ENCODE data around the gene SYPL1.

DNA sequence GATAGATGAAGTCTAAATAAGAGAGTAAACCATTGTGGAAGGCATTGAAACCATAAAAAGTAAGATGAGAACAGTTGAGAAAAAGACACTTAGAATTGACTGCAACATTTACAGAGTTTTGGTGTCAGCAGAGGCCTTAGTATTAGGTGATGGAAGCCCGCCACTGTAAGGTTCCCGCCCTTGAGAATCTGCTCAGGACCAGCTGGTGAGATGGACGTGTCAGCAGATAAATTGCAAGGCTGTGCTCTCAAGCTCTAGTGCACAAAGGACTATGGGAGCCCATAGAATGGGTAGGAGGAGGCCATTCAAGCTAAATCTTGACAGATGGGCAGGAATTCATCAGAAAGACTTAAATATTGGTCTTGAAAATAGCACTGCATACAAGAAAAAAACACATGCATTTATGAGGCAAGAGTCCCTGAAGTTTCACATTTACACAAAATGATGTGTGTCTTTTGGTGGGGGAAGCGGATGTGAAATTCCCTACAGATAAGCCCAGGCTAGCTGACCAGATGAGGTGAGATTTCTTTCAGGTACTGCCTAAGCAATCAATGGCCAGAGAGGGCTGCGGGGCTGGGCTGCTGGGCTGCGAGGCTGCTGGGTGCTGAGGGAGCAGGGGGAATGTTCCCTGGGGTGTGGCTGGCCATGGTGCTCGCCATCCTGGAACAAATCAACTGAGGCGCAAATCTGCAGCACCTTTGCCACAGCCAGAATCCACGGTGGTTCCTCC is 42.5 kb downstream of the SYPL1 start:
- TF ChIP-seq, protein P1, sequence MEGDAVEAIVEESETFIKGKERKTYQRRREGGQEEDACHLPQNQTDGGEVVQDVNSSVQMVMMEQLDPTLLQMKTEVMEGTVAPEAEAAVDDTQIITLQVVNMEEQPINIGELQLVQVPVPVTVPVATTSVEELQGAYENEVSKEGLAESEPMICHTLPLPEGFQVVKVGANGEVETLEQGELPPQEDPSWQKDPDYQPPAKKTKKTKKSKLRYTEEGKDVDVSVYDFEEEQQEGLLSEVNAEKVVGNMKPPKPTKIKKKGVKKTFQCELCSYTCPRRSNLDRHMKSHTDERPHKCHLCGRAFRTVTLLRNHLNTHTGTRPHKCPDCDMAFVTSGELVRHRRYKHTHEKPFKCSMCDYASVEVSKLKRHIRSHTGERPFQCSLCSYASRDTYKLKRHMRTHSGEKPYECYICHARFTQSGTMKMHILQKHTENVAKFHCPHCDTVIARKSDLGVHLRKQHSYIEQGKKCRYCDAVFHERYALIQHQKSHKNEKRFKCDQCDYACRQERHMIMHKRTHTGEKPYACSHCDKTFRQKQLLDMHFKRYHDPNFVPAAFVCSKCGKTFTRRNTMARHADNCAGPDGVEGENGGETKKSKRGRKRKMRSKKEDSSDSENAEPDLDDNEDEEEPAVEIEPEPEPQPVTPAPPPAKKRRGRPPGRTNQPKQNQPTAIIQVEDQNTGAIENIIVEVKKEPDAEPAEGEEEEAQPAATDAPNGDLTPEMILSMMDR (IDR thresholded peaks at IDR 0.05) = no peak
- TF ChIP-seq POLR2A (IDR thresholded peaks at IDR 0.05) = no peak
